GM20000 (cell line): ENCODE data around the gene GOLGA6L25.
"Not testable (repeated sequence)": the region's sequence is repeated elsewhere in the genome, so short reads cannot be mapped to it uniquely, and the experiment has no call there.

Source experiments
- DNase-seq: peaks from one replicate; pipeline ENCODE4 v3.0.0; 2012; ENCODE audit warnings: low spot score

The GOLGA6L25 gene, protein sequence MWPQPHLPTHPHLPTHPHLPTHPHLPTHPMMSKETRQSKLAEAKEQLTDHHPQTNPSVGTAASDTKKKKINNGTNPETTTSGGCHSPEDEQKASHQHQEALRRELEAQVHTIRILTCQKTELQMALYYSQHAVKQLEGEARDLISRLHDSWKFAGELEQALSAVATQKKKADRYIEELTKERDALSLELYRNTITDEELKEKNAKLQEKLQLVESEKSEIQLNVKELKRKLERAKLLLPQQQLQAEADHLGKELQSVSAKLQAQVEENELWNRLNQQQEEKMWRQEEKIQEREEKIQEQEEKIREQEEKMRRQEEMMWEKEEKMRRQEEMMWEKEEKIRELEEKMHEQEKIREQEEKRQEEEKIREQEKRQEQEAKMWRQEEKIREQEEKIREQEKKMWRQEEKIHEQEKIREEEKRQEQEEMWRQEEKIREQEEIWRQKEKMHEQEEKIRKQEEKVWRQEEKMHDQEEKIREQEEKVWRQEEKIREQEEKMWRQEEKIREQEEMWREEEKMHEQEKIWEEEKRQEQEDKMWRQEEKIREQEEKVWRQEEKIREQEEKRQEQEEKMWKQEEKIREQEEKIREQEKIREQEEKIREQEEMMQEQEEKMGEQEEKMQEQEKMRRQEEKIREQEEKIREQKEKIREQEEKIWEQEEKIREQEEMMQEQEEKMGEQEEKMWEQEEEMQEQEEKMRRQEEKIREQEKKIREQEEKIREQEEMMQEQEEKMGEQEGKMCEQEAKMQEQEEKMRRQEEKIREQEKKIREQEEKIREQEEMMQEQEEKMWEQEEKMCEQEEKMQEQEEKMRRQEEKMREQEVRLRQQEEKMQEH

GRCh38 chr15:28553268-28553667 lies at the start of gene GOLGA6L25:
GOLGA6L25 (plus strand) TSS chr15:28553568; CDS start chr15:28553629, 61 bp downstream.
- DNase-seq, result not testable (repeated sequence)

GRCh38 chr15:28508217-28508889 lies 45.0 kb upstream of the GOLGA6L25 start:
- DNase-seq, result not testable (repeated sequence)

DNA sequence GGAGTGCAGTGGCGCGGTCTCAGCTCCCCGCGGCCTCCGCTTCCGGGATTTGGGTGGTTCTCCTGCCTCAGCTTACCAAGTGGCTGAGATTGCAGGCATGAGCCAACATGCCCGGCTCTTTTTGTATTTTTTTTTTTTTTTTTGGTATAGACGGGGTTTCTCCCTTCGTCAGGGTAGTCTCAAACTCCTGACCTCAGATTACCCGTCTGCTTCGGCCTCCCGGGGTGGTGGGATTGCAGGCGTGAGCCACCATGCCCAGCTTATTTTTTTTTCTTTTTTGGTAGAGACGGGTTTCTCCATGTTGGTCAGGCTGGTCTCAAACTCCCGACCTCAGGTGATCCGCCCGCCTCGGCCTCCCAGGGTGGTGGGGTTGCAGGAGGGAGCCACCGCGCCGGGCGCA lies 39.2 kb upstream of the GOLGA6L25 start:
- DNase-seq, result not testable (repeated sequence)

GRCh38 chr15:28515208-28515607 lies 38.2 kb upstream of the GOLGA6L25 start:
- not testable (repeated sequence) for DNase-seq

GRCh38 chr15:28532954-28533353 lies 20.4 kb upstream of the GOLGA6L25 start, which contains the start of gene GOLGA8G:
GOLGA8G (minus strand) TSS chr15:28532971; CDS start chr15:28532909, 62 bp downstream.
- not testable (repeated sequence) for DNase-seq

DNA sequence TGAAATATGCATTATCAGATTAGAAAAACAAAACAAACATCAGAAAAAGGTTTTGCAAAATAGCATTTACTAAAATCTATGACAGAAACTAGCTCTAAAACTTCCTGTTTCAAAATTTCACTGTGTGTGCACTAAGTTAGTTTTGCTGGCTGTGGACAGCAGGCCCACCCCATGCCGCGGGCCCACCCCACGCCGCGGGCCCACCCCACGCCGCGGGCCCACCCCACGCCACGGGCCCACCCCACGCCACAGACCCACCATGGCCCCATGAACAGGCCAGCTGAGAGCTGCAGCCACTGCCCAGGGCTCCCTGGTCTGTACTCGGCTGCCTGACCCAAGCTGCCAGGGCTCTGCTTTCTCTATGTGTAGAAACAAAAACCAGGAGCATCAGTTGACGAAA lies 20.0 kb downstream of the GOLGA6L25 start:
- not testable (repeated sequence) for DNase-seq

DNA sequence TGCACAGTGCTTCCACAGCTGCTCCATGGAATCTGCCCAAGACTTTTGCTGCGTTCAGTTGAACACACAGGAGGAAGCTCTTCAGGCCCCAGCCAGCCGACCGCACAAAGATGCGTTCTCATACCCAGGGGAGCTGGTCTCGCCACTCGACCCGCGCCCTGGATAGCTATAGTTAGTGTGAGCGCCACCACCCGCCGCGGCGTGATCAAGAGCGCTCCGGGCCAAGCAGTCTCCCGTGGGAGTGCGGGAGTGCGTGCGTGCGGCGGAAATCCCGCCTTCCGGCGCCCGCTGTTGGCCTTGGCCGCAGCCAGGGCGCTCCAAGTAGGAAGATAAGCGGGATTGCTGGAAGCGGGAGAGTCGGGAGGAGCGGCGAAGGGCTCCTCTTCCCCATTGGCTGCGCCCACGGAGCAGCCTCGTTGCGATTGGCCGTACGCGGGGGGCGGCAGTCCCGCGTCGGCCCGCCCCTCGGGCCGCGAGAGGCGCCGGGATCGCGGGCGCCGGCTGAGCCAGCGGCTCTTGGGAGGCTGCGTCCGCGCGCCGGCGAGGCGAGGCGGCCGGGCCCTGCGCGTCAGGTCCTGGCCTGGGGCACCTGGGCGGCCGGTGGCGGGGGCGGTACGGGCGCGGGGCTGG lies 35.7 kb downstream of the GOLGA6L25 start:
- not testable (repeated sequence) for DNase-seq

GRCh38 chr15:28589769-28590168 lies 36.4 kb downstream of the GOLGA6L25 start:
- not testable (repeated sequence) for DNase-seq

- DNase-seq, result not testable (repeated sequence)
Observed at GRCh38 chr15:28592395-28592794, 39.0 kb downstream of the GOLGA6L25 start.

DNA sequence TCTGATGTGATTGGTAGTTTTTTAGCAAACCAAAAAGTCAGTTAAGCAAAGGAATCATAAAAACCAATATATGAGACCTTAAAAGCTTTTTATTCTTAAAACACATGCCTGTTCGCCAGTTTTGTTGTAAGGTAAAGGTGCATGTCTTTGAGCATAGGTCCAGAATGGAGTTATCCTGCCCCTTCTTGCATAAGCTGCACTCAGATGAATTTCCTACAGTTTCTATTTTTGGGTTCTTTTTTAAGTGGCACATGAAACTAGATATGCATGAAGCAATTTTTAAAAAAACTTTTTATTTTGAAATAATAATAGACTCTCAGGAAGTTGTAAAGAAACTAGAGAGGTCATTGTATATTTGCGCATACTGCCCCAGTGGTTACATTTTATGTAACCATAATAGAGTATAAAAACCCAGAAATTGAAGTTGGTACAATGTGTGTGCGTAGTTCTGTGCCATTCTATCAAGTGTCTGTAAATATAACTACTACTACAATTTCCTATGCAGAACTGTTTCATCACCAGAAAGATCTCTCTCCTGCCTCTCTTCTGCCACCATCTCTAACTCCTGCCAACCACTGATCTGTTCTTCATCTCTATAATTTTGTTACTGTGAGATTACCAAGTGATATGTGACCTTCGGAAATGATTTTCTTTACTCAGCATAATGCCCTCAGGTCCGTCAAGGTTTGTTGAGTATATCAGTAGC lies 40.2 kb downstream of the GOLGA6L25 start:
- not testable (repeated sequence) for DNase-seq

DNA sequence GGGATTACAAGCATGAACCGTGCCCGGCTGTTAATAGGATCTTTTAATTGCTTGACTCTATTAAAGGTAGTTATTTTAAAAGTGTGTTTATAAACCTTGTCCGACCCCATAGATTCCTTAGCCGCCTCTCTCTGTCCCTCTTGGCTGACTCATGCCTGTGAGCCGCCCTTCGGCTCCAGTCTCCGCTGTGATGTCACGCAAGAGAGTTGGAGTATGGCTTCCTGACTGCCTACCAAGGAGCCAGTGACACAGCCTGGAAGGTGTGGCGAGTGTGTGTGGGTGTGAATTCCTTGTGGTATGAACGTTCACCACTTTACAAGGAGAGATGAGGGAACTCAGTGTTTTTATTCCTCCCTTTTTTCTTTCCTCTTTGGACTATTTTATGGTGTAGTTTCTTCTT lies 44.1 kb downstream of the GOLGA6L25 start:
- not testable (repeated sequence) for DNase-seq

DNA sequence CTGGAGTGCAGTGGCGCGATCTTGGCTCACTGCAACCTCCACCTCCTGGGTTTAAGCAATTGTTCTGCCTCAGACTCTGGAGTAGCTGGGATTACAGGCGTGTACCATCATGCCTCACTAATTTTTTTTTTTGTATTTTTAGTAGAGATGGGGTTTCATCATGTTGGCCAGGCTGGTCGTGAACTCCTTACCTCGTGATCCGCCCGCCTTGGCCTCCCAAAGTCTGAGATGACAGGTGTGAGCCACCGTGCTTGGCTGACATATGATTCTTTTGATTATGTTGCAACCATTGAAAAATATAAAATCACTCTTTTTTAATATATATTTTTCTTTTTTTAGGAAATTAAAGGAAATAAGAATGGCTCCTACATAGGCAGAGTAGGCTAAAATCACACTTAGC lies 44.8 kb downstream of the GOLGA6L25 start:
- not testable (repeated sequence) for DNase-seq

- not testable (repeated sequence) for DNase-seq
Observed at GRCh38 chr15:28602152-28602551, 48.8 kb downstream of the GOLGA6L25 start.
